Raji (cell line): Measurements from ENCODE around the gene SFMBT2.

Source experiments
- POLR2A ChIP-seq: IDR thresholded peaks from 2 replicates; pipeline ENCODE4 v1.6.1; 2011; ENCODE audit warnings: low read depth, low read length, control low read depth; ENCODE audit not compliant: insufficient read depth

SFMBT2 gene

DNA sequence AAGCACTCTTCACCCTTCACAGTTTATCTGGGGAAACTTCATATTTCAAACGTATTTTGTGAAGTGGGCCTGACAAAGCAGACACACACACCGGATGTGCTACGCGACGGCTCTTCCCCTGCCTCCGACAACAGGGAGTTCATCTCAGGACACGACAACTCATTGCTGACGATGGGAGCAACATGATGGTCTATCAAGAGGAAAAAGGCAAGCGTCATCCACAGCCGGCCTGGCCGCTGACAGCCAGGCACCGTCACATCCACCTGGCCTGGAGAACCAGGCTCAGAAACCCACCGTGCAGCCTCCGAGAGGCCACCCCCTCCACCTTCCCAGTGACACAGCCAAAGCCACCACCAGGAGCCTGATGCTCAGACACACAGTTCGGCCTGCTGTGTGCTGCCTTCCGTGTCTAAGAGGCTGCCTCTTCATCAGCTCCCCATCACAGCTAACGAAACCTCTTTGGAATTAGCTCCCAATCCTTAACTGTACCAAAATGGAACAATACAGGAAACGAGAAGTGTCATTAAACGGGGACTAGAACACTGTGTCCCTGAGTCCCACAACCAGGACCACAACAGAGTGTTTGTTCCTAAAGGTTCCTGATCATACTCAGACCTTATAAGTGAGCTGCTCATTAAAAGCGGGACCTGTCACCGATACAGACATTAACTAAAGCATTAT lies 76.7 kb downstream of the SFMBT2 start:
- no peak for TF ChIP-seq POLR2A

DNA sequence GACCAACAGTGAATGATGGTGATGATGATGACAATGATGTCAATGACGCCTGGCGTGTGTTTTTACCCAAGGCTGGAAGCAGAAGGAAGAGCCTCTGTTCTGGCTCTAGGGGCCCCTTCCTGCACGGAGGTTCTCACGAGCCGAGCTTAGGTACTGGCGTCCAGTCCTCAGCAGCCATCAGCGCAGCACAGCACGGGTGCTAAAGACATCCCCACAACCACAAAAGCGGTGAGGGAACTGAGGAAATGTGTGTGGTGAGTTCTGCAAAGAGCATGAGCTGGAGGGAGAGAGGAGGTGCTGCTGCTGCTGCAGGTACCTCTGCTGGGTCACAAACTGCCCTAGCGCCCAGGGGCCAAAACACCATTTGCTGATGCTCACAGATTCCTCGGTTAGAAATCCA lies 81.6 kb downstream of the SFMBT2 start:
- TF ChIP-seq POLR2A: no peak

DNA sequence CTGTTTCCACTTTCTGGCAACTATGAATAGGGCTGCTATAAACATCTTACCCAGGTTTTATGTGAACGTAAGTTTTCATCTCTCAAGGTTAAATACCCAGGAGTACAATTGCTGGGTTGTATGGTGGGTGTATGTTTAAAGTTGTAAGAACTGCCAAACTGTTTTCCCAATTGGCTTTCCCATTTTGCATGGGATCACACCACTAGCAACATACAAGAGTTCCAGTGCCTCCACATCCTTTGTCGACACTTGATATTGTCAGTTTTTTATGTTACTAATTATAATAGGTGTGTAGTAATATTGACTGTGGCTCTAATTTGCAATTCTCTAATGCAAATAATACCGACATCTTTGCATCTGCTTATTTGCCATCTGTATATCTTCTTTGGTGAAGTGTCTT lies 82.9 kb downstream of the SFMBT2 start:
- TF ChIP-seq POLR2A: no peak

DNA sequence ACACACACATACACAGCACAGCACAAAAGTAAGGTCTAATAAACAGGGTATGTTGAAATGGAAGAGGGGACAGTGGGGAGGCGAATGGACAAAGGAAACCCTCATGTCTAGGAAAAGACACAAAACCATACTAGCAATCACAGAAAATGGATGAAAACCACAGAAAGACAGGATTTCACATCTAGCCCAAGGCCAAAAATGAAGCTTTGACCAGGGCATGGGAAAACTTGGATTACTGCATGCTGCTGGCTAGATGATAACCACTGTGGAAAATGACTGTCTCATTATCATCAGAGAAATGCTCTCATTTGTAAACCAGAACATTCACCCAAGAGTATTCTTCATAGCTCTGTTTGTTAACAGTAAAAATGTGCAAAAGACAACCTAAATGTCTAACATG lies 88.2 kb downstream of the SFMBT2 start:
- no peak for TF ChIP-seq POLR2A

DNA sequence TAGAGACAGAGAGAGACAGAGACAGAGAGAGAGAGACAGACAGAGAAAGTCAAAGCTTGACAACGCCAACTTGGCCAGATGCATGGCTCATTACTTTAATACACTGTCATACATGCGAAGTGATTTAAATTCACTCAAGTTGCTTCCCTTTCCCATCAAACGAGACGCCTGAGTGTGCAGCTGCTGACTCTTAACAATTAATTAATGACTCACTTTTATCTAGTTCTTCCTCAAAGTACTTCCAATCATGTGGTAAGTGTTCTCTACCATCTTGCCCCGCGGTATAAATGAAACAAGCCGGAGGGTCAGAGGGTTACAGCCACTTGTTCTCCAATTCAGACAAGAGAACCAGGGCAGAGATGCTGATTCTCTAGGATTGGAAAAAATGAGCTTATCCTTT lies 90.8 kb downstream of the SFMBT2 start:
- no peak for TF ChIP-seq POLR2A

DNA sequence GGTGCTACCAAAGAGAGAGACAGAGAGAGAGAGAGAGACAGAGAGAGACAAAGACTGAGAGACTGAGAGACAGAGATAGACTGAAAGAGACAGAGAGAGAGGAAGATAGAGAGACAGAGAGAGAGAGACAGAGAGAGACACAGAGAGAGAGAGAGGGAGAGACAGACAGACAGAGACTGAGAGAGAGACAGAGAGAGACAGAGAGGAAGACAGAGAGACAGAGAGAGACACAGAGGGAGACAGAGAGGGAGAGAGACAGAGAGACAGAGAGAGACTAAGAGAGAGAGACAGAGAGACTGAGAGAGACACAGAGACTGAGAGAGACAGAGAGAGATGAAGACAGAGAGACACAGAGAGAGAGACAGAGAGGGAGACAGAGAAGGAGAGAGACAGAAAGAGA lies 91.2 kb downstream of the SFMBT2 start:
- no peak for TF ChIP-seq POLR2A

DNA sequence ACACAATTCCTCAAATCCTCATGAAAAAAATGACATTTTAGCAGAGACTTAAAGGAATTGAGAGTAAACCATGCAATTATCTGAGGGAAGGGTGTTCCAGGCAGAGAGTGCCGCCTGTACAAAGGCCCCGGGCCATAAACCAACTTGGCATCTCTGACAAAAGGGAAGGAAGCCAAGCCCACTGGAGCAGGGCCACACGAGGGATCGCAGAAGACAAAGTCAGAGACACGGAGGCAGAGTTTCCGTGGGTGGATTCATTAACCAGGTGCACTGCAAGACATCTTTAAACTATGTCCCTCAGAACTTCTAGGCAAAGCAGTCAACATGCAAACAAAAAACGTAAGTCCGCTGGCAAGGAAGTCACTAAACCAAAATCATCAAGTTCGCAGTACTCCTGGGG lies 92.0 kb downstream of the SFMBT2 start:
- no peak for TF ChIP-seq POLR2A

DNA sequence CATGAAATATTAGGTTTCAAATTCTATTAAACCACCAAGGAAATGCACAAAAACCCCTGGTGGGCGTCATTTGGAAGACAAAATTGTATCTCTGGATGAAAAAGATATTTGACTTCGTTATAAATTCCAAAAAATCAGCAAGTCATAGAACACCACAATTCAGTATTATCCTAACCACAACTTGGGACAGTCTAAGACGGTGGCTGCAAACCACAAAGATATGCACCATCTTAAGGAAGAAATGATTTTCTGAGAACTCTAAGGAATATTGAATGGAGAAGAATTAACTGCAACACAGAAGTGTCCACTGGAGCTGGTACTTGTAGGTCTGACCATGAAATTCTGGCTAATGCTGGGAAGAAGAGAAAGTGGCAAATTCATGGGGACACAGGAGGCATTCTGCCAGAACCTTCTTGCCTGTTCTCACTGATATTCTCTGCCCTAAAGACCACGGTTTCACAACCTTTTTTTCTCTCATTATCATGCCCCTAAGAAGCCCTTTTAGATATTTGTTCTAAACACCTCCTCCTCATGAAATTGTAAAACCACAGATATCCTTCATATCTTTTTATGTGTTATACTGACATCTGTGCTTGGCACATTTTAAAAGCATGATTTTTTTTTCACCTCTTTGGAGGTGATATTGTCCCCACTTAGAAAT lies 92.9 kb downstream of the SFMBT2 start:
- no peak for TF ChIP-seq POLR2A

DNA sequence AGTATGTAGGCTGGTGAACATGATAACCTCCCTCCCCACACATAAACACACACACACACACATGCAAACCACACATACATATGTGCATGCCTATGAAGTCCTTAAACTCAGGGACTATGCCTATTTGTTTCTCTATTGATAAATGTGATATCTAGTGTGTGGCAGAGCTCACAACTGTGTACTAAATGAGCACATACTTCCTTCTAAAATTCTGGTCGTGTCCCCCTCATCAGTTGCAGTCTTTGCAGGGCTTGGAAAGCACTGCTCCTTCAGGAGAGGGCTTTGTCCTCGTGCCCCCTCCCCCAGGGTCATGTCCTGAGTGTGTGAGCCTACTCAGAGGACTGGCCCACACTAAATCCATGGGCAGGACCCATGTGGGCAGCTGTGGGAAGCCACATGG lies 94.0 kb downstream of the SFMBT2 start:
- no peak for TF ChIP-seq POLR2A

DNA sequence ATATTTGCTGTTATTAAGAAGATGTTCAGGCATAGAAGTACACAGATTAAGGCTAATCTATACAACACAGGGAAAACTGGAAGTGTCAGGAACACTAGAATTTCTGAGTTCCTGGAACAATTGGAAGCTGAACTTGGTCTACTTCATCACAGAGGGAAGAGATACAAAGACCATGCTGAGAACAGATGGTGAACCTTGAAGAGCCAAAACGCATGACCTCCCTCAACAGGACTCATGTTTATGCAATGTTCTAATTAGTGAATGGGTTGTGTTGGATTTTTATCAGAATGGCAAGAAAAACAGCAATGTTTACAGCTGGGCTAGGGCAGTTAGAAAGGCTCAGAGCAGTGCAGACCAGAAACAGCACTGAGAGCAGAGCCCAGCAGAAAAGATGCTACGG lies 94.9 kb downstream of the SFMBT2 start:
- TF ChIP-seq POLR2A: no peak

DNA sequence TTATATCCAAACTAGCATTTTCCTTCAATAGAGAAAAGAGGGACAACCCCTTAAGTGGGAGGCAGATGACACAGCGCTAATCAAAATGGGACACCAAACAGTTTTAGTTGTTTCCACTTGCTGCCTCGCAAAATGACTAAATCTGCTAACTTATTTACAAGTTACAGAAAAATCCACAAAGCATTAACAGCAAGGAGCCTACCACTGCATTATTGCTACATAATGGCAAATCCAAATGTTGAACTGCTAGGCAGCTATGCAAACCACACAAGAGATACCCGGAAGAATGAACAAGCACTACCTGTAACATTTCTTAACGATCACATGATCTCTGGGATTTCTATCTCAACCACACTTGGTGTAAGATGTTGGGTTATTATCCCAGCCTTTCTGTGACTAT lies 96.7 kb downstream of the SFMBT2 start:
- no peak for TF ChIP-seq POLR2A

DNA sequence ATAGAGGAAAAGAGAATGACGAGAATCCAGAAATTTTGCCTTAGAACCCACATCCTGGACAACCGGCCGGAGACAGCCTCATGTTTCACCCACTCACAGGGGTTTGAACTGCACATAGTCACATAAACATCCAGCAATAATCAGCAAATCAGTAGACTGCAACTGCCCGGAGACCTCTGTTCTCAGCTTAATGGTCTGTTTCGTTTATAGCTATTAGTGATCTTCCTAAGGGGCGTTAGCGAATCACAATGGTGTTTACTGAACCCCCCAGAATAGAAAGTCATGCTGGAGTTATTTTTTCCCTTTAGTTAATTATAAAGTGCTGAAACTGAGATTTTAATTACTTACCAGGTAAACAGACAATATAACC lies 98.4 kb downstream of the SFMBT2 start:
- no peak for TF ChIP-seq POLR2A

DNA sequence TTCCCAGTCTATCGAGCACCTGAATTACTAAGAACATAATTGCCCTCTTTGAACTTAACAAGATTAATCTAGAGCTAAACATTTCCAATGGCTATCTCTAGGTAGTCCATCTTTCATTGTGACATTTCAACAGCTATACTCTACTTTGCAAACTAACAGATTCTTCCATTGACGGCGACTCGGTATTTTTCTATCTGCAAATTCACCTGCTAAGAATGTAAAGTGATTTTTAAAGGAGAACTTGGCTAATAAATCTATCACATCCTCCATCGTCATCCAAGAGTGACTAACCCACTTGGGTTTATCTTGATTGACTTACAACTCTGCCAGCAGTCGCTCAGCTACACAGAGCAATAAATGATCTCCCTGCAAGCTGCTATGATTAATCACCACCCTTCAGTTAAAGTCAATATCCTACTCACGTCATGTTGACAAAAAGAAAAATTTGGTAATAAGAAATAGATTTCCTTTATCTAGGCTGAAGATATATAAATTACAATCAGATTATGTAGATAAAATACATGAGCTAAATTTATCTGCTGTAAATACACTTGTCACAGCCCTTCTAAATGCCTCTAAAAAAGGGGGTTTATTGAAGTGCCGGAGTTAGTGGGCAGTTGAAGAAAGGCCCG lies 99.5 kb downstream of the SFMBT2 start:
- no peak for TF ChIP-seq POLR2A

DNA sequence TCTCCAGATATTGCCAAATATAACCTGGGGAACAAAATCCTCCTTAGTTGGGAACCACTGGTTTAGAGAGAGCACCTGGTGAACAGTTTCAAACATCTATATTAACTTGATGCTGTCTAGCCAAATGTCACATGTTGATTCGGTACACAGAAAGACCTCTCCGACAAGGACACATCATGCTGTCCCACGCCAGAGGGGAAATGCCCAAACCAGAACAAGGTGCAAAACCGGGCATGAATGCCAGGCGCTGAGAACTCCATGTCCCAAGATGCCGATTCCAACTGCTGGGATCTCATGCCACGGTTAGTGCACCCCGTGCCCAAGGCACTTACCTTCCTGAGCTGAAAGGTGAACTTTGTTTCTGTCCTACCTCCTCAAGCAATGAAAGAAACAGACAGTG lies 100.8 kb downstream of the SFMBT2 start:
- no peak for TF ChIP-seq POLR2A

DNA sequence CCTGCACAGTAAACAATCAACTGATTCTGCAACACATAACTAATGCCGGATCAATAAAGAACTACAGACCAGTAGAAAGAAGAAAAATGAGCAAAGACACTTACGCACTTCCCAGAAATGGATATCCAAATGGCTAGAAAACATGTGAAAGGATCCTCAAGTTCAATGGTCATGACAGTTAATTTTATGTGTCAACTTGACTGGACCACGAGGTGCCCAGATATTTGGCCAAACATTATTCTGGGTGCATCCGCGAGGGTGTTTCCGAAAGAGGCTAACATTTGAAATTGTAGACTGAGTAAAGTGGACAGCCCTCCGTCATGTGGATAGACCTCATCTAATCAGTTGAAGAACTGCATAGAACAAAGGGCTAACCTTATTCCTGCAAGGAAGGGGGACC lies 102.0 kb downstream of the SFMBT2 start:
- no peak for TF ChIP-seq POLR2A

DNA sequence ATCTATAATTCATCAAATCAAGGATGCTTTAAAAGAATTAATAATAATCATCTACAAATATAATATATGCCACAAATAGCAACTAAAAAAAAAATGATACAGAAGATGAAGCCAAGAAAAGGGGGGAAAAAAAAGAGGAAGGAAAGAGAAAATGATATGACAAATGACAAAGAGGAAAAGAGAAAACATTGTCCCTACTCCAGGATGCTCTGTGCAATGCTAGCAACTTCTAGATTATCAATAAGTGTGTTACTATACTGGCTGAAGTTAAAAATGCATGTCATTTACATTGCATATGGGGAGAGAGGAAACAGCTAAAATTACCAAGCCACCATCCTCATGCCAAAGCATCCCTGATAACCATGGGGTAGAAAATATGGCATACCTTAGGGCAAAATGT lies 104.2 kb downstream of the SFMBT2 start:
- no peak for TF ChIP-seq POLR2A
